ENCODE results near the gene MAGEA2.
"Not testable (repeated sequence)": the region's sequence is repeated elsewhere in the genome, so short reads cannot be mapped to it uniquely, and the experiment has no call there.

MAGEA2 gene

GRCh38 chrX:152706500-152706899, 47.1 kb downstream of the MAGEA2 start:
- FAIRE-seq: not testable (repeated sequence)

GRCh38 chrX:152700390-152700789, 53.3 kb downstream of the MAGEA2 start:
- not testable (repeated sequence) for FAIRE-seq

Measured in endometrium (tissue), 2 donors.